Mesodermal cell (in vitro differentiated cells): ENCODE measurements around the gene N4BP2.

ENCODE experiments used
- H3K27ac ChIP-seq: 2 replicates; pipeline ENCODE4 v1.7.0; 2013; ENCODE audit warnings: mild to moderate bottlenecking, low read depth, low read length, moderate library complexity; ENCODE audit not compliant: severe bottlenecking
- H3K36me3 ChIP-seq: 2 replicates; pipeline ENCODE4 v1.7.1; 2013; ENCODE audit warnings: mild to moderate bottlenecking, low read length, moderate library complexity; ENCODE audit not compliant: control insufficient read depth, insufficient read depth
- H3K4me1 ChIP-seq: one replicate; pipeline ENCODE4 v1.7.1; 2013; ENCODE audit warnings: mild to moderate bottlenecking, low read length; ENCODE audit not compliant: insufficient read depth, control insufficient read depth, poor library complexity, severe bottlenecking
- H3K4me3 ChIP-seq: 2 replicates; pipeline ENCODE4 v1.7.0; 2013; ENCODE audit warnings: low read length, control low read depth, mild to moderate bottlenecking; ENCODE audit not compliant: insufficient read depth, poor library complexity, severe bottlenecking; ENCODE audit errors: extremely low read depth
- H3K9me3 ChIP-seq: 2 replicates; pipeline ENCODE4 v1.7.1; 2013; ENCODE audit warnings: mild to moderate bottlenecking, low read length, moderate library complexity; ENCODE audit not compliant: control insufficient read depth
- WGBS, 2 experiments: methylation state at CpG; one replicate each; pipeline ENCODE4 v1.1.5; 2013; ENCODE audit warnings: missing lambda C conversion rate in 2 of 2; ENCODE audit not compliant: insufficient coverage in 2 of 2; 5-methylcytosine and 5-hydroxymethylcytosine counted together

The N4BP2 gene

DNA sequence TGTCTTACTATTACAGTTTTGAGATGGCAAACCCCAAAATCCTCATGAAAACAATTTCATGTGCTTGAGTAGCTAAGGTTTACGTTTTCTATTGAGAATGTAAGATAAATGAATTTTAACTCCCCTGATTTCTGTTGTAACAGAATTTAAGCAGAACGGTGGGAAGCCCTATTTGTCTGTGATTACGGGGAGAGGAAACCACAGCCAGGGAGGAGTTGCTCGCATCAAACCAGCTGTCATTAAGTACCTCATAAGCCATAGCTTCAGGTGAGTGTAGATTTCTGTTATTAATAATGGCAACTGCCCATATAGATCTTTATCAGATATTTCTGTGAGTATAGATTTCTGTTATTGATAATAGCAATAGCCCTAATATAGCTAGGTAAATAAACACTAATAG, 96.0 kb downstream of the N4BP2 start:
- Histone ChIP-seq H3K4me1 (no peaks in the 10 kb centered on the region), H3K36me3 (peaks cover 42% of the 10 kb centered on the region), H3K27ac (no peak overlapping the region), H3K9me3 (peaks cover 6% of the 10 kb centered on the region), H3K4me3 (no peak overlapping the region)
- WGBS, 2 experiments = 94 to 100% methylated on average over 1 to 2 of the region's 4 CpGs

GRCh38 chr4:40157436-40157835, 100.8 kb downstream of the N4BP2 start:
- Histone ChIP-seq H3K4me1 (no peaks in the 10 kb centered on the region), H3K9me3 (no peaks in the 10 kb centered on the region), H3K4me3 (no peak overlapping the region), H3K36me3 (peaks cover 44% of the 10 kb centered on the region), H3K27ac (no peak overlapping the region)
- WGBS, 2 experiments = 50 to 100% methylated on average over 1 of the region's 4 CpGs

- WGBS, 2 experiments = 93 to 97% methylated on average over 4 to 7 of the region's 9 CpGs
- Histone ChIP-seq H3K9me3 (no peaks in the 10 kb centered on the region), H3K27ac (no peak overlapping the region), H3K4me1 (no peaks in the 10 kb centered on the region), H3K4me3 (no peak overlapping the region), H3K36me3 (peaks cover 35% of the 10 kb centered on the region)
Measured at GRCh38 chr4:40160258-40160657, 103.6 kb downstream of the N4BP2 start.

DNA sequence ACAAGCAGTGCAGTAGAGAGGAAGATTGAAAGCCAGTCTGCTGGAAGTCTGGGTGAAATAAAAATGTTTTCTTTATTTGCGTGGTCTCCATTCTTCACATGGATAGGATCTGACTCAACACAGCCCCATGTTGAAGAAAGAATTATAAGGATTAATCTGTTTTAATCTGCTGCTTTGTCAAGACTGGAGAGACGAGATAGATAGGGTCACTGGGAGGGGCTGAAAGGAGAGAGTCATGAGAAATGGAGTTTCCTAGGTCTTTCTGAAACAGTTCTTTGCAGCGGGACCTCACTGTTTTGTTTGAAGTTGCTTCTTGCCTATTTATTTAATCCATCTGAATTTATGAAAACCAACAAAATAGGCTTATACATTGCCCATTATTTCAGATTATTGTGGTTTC, 107.8 kb downstream of the N4BP2 start:
- H3K36me3 ChIP-seq = peaks cover 37% of the 10 kb centered on the region
- no peak overlapping the region for H3K4me3 ChIP-seq
- H3K9me3 ChIP-seq = no peaks in the 10 kb centered on the region
- WGBS, 2 experiments = 80 to 96% methylated on average over 1 to 2 of the region's 3 CpGs
- no peaks in the 10 kb centered on the region for H3K4me1 ChIP-seq
- H3K27ac ChIP-seq = no peak overlapping the region

DNA sequence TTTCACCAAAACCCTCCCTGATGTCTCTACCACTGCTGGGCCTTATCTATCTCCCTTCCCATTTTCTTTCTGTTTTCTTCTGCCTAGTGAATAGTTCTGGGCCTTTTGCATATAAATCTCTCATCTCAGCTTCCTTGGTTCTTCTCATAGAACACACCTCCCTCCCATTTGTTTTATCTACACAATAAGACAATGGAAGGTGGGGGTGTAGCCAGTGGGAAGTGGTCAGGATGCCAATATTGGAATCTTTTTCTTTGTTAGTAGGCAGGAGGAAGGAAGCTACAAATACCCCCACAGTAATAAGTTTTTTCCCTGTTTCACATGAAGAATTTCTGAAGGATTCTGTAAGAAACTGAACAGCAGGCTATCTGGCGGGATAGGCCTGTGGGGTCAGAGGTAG, 109.3 kb downstream of the N4BP2 start:
- no peaks in the 10 kb centered on the region for H3K9me3 ChIP-seq
- no peak overlapping the region for H3K27ac ChIP-seq
- no peaks in the 10 kb centered on the region for H3K4me1 ChIP-seq
- WGBS, 2 experiments = no CpG with 5 or more reads among the region's 1 CpG
- no peak overlapping the region for H3K4me3 ChIP-seq
- H3K36me3 ChIP-seq = peaks cover 26% of the 10 kb centered on the region

DNA sequence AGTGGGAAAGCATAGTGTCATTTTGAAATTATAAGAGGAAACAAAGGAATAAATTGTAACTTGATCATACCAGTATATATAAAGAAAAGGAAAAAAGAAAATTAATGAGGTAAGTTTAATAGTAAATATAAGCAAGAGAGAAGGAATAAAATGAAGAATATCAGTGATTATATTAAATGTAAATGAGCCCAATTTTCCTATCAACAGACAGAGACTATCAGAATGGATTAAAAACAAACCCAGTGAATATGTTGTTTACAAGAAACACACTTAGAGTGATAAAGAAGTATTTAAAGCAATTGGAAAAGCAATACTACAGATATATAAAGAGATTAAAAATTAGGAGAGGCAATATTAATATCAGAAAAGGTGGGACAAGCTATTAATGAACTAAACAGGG, 111.4 kb downstream of the N4BP2 start:
- H3K27ac ChIP-seq = no peak overlapping the region
- H3K9me3 ChIP-seq = no peaks in the 10 kb centered on the region
- no peaks in the 10 kb centered on the region for H3K4me1 ChIP-seq
- peaks cover 15% of the 10 kb centered on the region for H3K36me3 ChIP-seq
- H3K4me3 ChIP-seq = no peak overlapping the region

GRCh38 chr4:40170588-40170987, 113.9 kb downstream of the N4BP2 start:
- Histone ChIP-seq H3K9me3 (no peaks in the 10 kb centered on the region), H3K4me3 (no peak overlapping the region), H3K36me3 (peaks cover 12% of the 10 kb centered on the region), H3K4me1 (no peaks in the 10 kb centered on the region), H3K27ac (no peak overlapping the region)

GRCh38 chr4:40173470-40173875, 116.8 kb downstream of the N4BP2 start:
- H3K36me3 ChIP-seq = peaks cover 3% of the 10 kb centered on the region
- H3K27ac ChIP-seq = peak overlapping the region; percentile 49
- H3K4me1 ChIP-seq = no peaks in the 10 kb centered on the region
- 83 to 100% methylated on average over 3 of the region's 4 CpGs for WGBS, 2 experiments
- H3K9me3 ChIP-seq = no peaks in the 10 kb centered on the region
- H3K4me3 ChIP-seq = no peak overlapping the region

DNA sequence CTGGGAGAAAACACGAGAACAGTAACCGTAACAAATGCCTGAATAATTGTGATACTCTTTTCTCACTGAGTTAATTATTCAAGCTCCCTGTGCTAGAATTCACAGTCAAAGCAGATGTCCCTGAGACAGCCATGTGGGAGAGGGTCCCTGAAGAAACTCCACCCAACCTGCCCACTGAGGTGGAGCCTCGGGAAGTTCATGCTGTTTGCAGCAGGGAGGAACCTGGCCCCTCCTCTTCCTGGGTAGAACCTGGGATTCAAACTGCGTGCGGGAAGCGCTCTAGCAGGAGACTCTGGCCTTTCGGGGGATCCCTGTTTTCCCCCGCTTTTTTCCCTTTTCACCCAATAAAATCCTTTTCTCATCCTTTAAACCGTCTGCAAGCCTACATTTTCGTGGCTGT, 120.0 kb downstream of the N4BP2 start:
- no peaks in the 10 kb centered on the region for H3K4me1 ChIP-seq
- 61 to 72% methylated on average over 8 to 10 of the region's 10 CpGs for WGBS, 2 experiments
- no peaks in the 10 kb centered on the region for H3K36me3 ChIP-seq
- no peak overlapping the region for H3K4me3 ChIP-seq
- no peak overlapping the region for H3K27ac ChIP-seq
- H3K9me3 ChIP-seq = no peaks in the 10 kb centered on the region

DNA sequence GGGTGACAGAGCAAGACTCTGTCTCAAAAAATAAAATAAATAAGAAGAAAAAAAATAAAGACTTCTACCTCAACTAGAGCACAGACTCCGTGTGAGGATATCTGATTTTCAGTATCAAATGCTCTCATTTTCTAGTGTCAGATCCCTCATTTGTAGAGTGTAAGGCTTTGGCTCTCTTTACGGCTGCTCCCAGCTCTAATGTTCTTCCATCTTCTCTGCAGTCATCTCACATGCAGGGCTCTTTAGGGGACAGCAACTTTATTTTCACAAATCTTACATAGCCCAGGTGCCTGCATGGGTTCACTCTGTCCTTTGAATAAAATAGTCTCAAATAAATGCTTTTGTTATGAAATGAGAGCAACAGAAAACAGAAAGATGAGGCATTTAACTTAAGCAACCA, 120.9 kb downstream of the N4BP2 start:
- 100% methylated on average over 1 of the region's 2 CpGs for WGBS, 2 experiments
- H3K36me3 ChIP-seq = no peaks in the 10 kb centered on the region
- no peaks in the 10 kb centered on the region for H3K9me3 ChIP-seq
- H3K4me1 ChIP-seq = no peaks in the 10 kb centered on the region
- H3K27ac ChIP-seq = no peak overlapping the region
- no peak overlapping the region for H3K4me3 ChIP-seq

- Histone ChIP-seq H3K9me3 (no peaks in the 10 kb centered on the region), H3K27ac (no peak overlapping the region), H3K36me3 (no peaks in the 10 kb centered on the region), H3K4me3 (no peak overlapping the region), H3K4me1 (no peaks in the 10 kb centered on the region)
- WGBS, 2 experiments = 87 to 89% methylated on average over 5 of the region's 5 CpGs
Measured at GRCh38 chr4:40178672-40179071, 122.0 kb downstream of the N4BP2 start.

GRCh38 chr4:40179360-40179759, 122.7 kb downstream of the N4BP2 start:
- Histone ChIP-seq H3K4me3 (no peak overlapping the region), H3K4me1 (no peaks in the 10 kb centered on the region), H3K36me3 (no peaks in the 10 kb centered on the region), H3K9me3 (no peaks in the 10 kb centered on the region), H3K27ac (no peak overlapping the region)
- no CpG with 5 or more reads among the region's 1 CpG for WGBS, 2 experiments
